H1 (cell line): Measurements from ENCODE around the gene PDE8B. TPM values are rescaled to one million over a fixed set of nuclear protein-coding genes. Genes with fewer than 3 reads are reported as not detected.

Experiments used
- CTCF ChIA-PET: fragments of 300-600 bp; sonication (Branson Sonifier 250); formaldehyde crosslinking; loops from one replicate; lab custom pipeline; 2021; ENCODE audit not compliant: partially characterized antibody; lab: Charles Lee
- POLR2A ChIA-PET: fragments of 300-600 bp; sonication (Branson Sonifier 250); formaldehyde crosslinking; loops from one replicate; lab custom pipeline; 2021; ENCODE audit warnings: inconsistent platforms; ENCODE audit not compliant: partially characterized antibody; lab: Charles Lee
- DNase-seq, 2 experiments: peaks; one replicate each; pipeline versions ENCODE4 v3.0.0 to v3.0.0-alpha.2; 2010 to 2022; ENCODE audit warnings: low spot score in 2 of 2, low read depth in 1 of 2, mixed read lengths in 1 of 2
- FAIRE-seq: peaks from 2 replicates; lab custom pipeline; 2011; peaks lifted over from hg19 to GRCh38; lab: Jason Lieb, UNC
- H2AFZ ChIP-seq: 2 replicates; pipeline ENCODE4 v1.8.1; 2012; ENCODE audit warnings: low read length, inconsistent platforms
- H2AK5ac ChIP-seq: 2 replicates; pipeline ENCODE4 v1.6.1; 2013; ENCODE audit warnings: low read depth, low read length
- H2BK120ac ChIP-seq: replicated peaks from 2 replicates; pipeline ENCODE3; 2013; ENCODE audit warnings: low read depth, low read length, inconsistent platforms
- H2BK12ac ChIP-seq: 2 replicates; pipeline ENCODE4 v1.6.1; 2013; ENCODE audit warnings: low read depth, low read length
- H2BK15ac ChIP-seq: 2 replicates; pipeline ENCODE4 v1.6.1; 2013; ENCODE audit warnings: low read length
- H2BK20ac ChIP-seq: 2 replicates; pipeline ENCODE4 v1.6.1; 2013; ENCODE audit warnings: low read length
- H2BK5ac ChIP-seq: 2 replicates; pipeline ENCODE4 v1.6.1; 2013; ENCODE audit warnings: low read depth, low read length
- H3K14ac ChIP-seq: 2 replicates; pipeline ENCODE4 v1.6.1; 2013; ENCODE audit warnings: inconsistent platforms; ENCODE audit not compliant: insufficient read length
- H3K18ac ChIP-seq: 2 replicates; pipeline ENCODE4 v1.6.1; 2013; ENCODE audit warnings: low read length; ENCODE audit errors: extremely low read depth
- H3K23ac ChIP-seq: 2 replicates; pipeline ENCODE4 v1.6.1; 2013; ENCODE audit warnings: inconsistent platforms; ENCODE audit not compliant: insufficient read length
- H3K23me2 ChIP-seq: 2 replicates; pipeline ENCODE4 v1.6.1; 2013; ENCODE audit warnings: low read depth, low read length
- H3K27ac ChIP-seq: 2 replicates; pipeline ENCODE4 v1.6.1; 2011; ENCODE audit warnings: low read depth, low read length, inconsistent platforms
- H3K27me3 ChIP-seq, 4 experiments: replicated peaks in 1 of 4; 1 replicate in 1 of 4; 2 replicates in 3 of 4; pipeline versions ENCODE4 v1.6.1 to v1.8.1; 2011 to 2013; ENCODE audit warnings: low read length in 3 of 4, mild to moderate bottlenecking in 3 of 4, inconsistent platforms in 2 of 4, mixed read lengths in 2 of 4, moderate library complexity in 1 of 4; ENCODE audit not compliant: control insufficient read depth in 3 of 4, insufficient read depth in 3 of 4; ENCODE audit errors: extremely low read depth in 1 of 4
- H3K36me3 ChIP-seq, 4 experiments: 2 replicates each; pipeline versions ENCODE4 v1.6.1 to v1.8.1; 2011 to 2013; ENCODE audit warnings: mild to moderate bottlenecking in 4 of 4, low read length in 3 of 4, moderate library complexity in 2 of 4, control low read depth in 1 of 4, inconsistent platforms in 1 of 4; ENCODE audit not compliant: insufficient read depth in 4 of 4, control insufficient read depth in 2 of 4
- H3K4ac ChIP-seq: replicated peaks from 2 replicates; pipeline ENCODE3; 2013; ENCODE audit warnings: low read length, low read depth, mixed read lengths, inconsistent platforms; ENCODE audit not compliant: insufficient read length
- H3K4me1 ChIP-seq, 4 experiments: replicated peaks in 1 of 4; 1 replicate in 1 of 4; 2 replicates in 3 of 4; pipeline versions ENCODE4 v1.6.1 to v1.8.1; 2011 to 2013; ENCODE audit warnings: low read length in 3 of 4, inconsistent platforms in 2 of 4, mixed read lengths in 1 of 4; ENCODE audit not compliant: insufficient read depth in 4 of 4, control insufficient read depth in 3 of 4
- H3K4me2 ChIP-seq, 2 experiments: 2 replicates each; pipeline versions ENCODE4 v1.6.1 to v1.8.1; 2011 to 2013; ENCODE audit warnings: low read depth in 2 of 2, low read length in 2 of 2, control low read depth in 1 of 2, inconsistent platforms in 1 of 2, mild to moderate bottlenecking in 1 of 2; ENCODE audit not compliant: insufficient read depth in 1 of 2
- H3K4me3 ChIP-seq, 4 experiments: fragments of 200-600, 300-600 bp in 1 of 4; sonication (generic), shearing (Covaris generic), sonication (Bioruptor Twin) in 1 of 4; 2 replicates each; pipeline versions ENCODE4 v1.5.1 to v1.8.1; 2011 to 2016; ENCODE audit warnings: low read length in 4 of 4, low read depth in 3 of 4, control low read depth in 2 of 4, inconsistent platforms in 2 of 4, mild to moderate bottlenecking in 2 of 4, mixed read lengths in 1 of 4, moderate library complexity in 1 of 4; ENCODE audit not compliant: insufficient read depth in 2 of 4; ENCODE audit errors: extremely low read depth in 1 of 4
- H3K56ac ChIP-seq: replicated peaks from 2 replicates; pipeline ENCODE3; 2013; ENCODE audit warnings: low read depth, mild to moderate bottlenecking, mixed read lengths, low read length, inconsistent platforms; ENCODE audit not compliant: insufficient read length
- H3K79me1 ChIP-seq: 2 replicates; pipeline ENCODE4 v1.6.1; 2013; ENCODE audit warnings: low read depth, low read length, control low read depth
- H3K79me2 ChIP-seq, 2 experiments: 2 replicates each; pipeline versions ENCODE4 v1.6.1 to v1.8.1; 2012 to 2013; ENCODE audit warnings: low read length in 2 of 2, mild to moderate bottlenecking in 2 of 2, inconsistent platforms in 1 of 2; ENCODE audit not compliant: insufficient read depth in 2 of 2, control insufficient read depth in 1 of 2
- H3K9ac ChIP-seq, 4 experiments: replicated peaks in 1 of 4; 1 replicate in 1 of 4; 2 replicates in 3 of 4; pipeline versions ENCODE4 v1.6.1 to v1.8.1; 2011 to 2013; ENCODE audit warnings: low read depth in 3 of 4, low read length in 3 of 4, control low read depth in 2 of 4, mild to moderate bottlenecking in 2 of 4, moderate library complexity in 2 of 4, inconsistent platforms in 1 of 4; ENCODE audit errors: extremely low read depth in 1 of 4
- H3K9me3 ChIP-seq, 2 experiments: 2 replicates each; pipeline versions ENCODE4 v1.6.1 to v1.8.1; 2012 to 2013; ENCODE audit warnings: mild to moderate bottlenecking in 2 of 2, moderate library complexity in 2 of 2, control low read depth in 1 of 2, inconsistent platforms in 1 of 2, low read depth in 1 of 2, low read length in 1 of 2, mixed read lengths in 1 of 2; ENCODE audit not compliant: insufficient read depth in 2 of 2
- H4K20me1 ChIP-seq, 2 experiments: replicated peaks in 1 of 2; 2 replicates each; pipeline versions ENCODE3 to v1.8.1; 2011 to 2013; ENCODE audit warnings: inconsistent platforms in 2 of 2, low read length in 2 of 2, mild to moderate bottlenecking in 1 of 2; ENCODE audit not compliant: insufficient read depth in 2 of 2, control insufficient read depth in 1 of 2
- H4K5ac ChIP-seq: 2 replicates; pipeline ENCODE4 v1.6.1; 2013; ENCODE audit warnings: low read length, low read depth, mixed read lengths, inconsistent platforms; ENCODE audit not compliant: insufficient read length
- H4K8ac ChIP-seq: 2 replicates; pipeline ENCODE4 v1.8.0; 2013; ENCODE audit warnings: mild to moderate bottlenecking, moderate library complexity, low read length, inconsistent platforms; ENCODE audit not compliant: insufficient read depth; ENCODE audit errors: extremely low read depth
- H4K91ac ChIP-seq: replicated peaks from 2 replicates; pipeline ENCODE3; 2013; ENCODE audit warnings: low read length, mixed read lengths, inconsistent platforms; ENCODE audit not compliant: insufficient read length
- GTF2F1 ChIP-seq: IDR thresholded peaks from 2 replicates; pipeline ENCODE4 v1.6.1; 2012; ENCODE audit warnings: low read depth, low read length, improper control_type of control experiment, borderline replicate concordance
- KDM4A ChIP-seq: IDR thresholded peaks from one replicate; pipeline ENCODE4 v1.7.1; 2012; ENCODE audit warnings: low read depth, mild to moderate bottlenecking, moderate library complexity, low read length, inconsistent platforms; ENCODE audit not compliant: severe bottlenecking
- WGBS, 2 experiments: shearing (Covaris generic) in 1 of 2; methylation state at CpG; one replicate each; pipeline versions ENCODE4 v1.1.6 to v1.1.7; 2013 to 2015; ENCODE audit warnings: low lambda C conversion rate in 2 of 2, mixed read lengths in 2 of 2, inconsistent platforms in 1 of 2, low coverage in 1 of 2, missing lambda C conversion rate in 1 of 2; ENCODE audit not compliant: insufficient replicate concordance in 2 of 2, insufficient coverage in 1 of 2, insufficient read length in 1 of 2; ENCODE audit errors: extremely low coverage in 1 of 2, missing lambda C conversion rate in 1 of 2; 5-methylcytosine and 5-hydroxymethylcytosine counted together
- polyA plus RNA-seq, 7 experiments: library from polyadenylated mRNA; depleted of rRNA in 3 of 7; stranded (reverse) in 5 of 7; unstranded in 2 of 7; fragments of >200 nt in 5 of 7; fragments of 200-250 nt in 2 of 7; gene quantifications; 1 replicate in 5 of 7; 2 replicates in 1 of 7; 4 replicates in 1 of 7; pipeline versions ENCODE4 v1.2.1 to v1.2.3, GENCODE V29; 2011 to 2013; ENCODE audit warnings: missing spikeins in 2 of 7, mixed read lengths in 2 of 7
- total RNA-seq: library from RNA; stranded (reverse); fragmentation: NEBNext Ultra II Directional; extraction: Animal tissue kit (Norgen Biotek cat#: 25700); gene quantifications from 2 replicates; pipeline ENCODE4 v1.2.1, GENCODE V29; 2021

Gene PDE8B
- total and polyA plus RNA-seq, 2 of the 8 experiments (the other 6 are each of a cell fraction or from before 2014, with no cell fraction given) = 0.32 to 1.1 TPM

- H3K27me3 ChIP-seq = no peaks in the 10 kb centered on the region
- H4K20me1 ChIP-seq = no peaks in the 10 kb centered on the region
- H3K9me3 ChIP-seq = no peaks in the 10 kb centered on the region
- no peak overlapping the region for H2BK120ac ChIP-seq
- H2BK15ac ChIP-seq = no peak overlapping the region
- no peak overlapping the region for H4K8ac ChIP-seq
- no peak overlapping the region for H3K4ac ChIP-seq
- CTCF ChIA-PET = interaction anchor here (1.3 kb wide), 1 partner anchor 14 kb away, joined by 3 read pairs; no protein-coding TSS in a partner anchor
- no peak overlapping the region for H2BK5ac ChIP-seq
- POLR2A ChIA-PET = no interaction called here
- no peak for DNase-seq
- no peak overlapping the region for H3K18ac ChIP-seq
- H3K56ac ChIP-seq = no peak overlapping the region
- H3K9ac ChIP-seq = no peak overlapping the region
- no peaks in the 10 kb centered on the region for H3K79me2 ChIP-seq
- no peaks in the 10 kb centered on the region; a peak in 1 of 7 replicates for H3K4me1 ChIP-seq
- no peaks in the 10 kb centered on the region for H3K23me2 ChIP-seq
- no peak overlapping the region for H3K4me2 ChIP-seq
- no peak overlapping the region for H2AFZ ChIP-seq
- no peaks in the 10 kb centered on the region for H3K79me1 ChIP-seq
- no peak overlapping the region for H4K5ac ChIP-seq
- H3K36me3 ChIP-seq = no peaks in the 10 kb centered on the region
- no peak overlapping the region for H2BK20ac ChIP-seq
- no peak overlapping the region for H3K14ac ChIP-seq
- no peak overlapping the region for H2BK12ac ChIP-seq
- no peak overlapping the region for H2AK5ac ChIP-seq
- H3K23ac ChIP-seq = no peak overlapping the region
- 85% methylated on average over 3 of the region's 3 CpGs; no CpG with 5 or more reads in 1 of the 2 experiments for WGBS, 2 experiments
- FAIRE-seq = no peak
- no peak overlapping the region for H4K91ac ChIP-seq
- no peak overlapping the region for H3K27ac ChIP-seq
- no peak overlapping the region for H3K4me3 ChIP-seq
- TF ChIP-seq KDM4A = no peak
- no peak for TF ChIP-seq GTF2F1
Observed at GRCh38 chr5:77420940-77421339, 210.5 kb downstream of the PDE8B start.
